Measurements from ENCODE around the gene TBCC. TPM values are rescaled to one million over a fixed set of nuclear protein-coding genes. Genes with fewer than 3 reads are reported as not detected.

Gene TBCC, protein sequence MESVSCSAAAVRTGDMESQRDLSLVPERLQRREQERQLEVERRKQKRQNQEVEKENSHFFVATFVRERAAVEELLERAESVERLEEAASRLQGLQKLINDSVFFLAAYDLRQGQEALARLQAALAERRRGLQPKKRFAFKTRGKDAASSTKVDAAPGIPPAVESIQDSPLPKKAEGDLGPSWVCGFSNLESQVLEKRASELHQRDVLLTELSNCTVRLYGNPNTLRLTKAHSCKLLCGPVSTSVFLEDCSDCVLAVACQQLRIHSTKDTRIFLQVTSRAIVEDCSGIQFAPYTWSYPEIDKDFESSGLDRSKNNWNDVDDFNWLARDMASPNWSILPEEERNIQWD
- total RNA-seq (10 to 100 TPM; 17.0 to 26.9 (median 18.9) TPM), polyA plus RNA-seq (10 to 100 TPM; 13.1 to 41.3 (median 29.8) TPM)
- long read RNA-seq, donor 1, transcript TBCC-201 (1 exons, 1,616 nt): major isoform, 14 of 14 reads
- long read RNA-seq, donor 1, partial matches to known transcripts: 0 of 14 reads
- long read RNA-seq, donor 1, other reads (novel, unspliced or antisense): 0 of 14 reads
- long read RNA-seq, donor 2, transcript TBCC-201 (1 exons, 1,616 nt): major isoform, 43 of 43 reads
- long read RNA-seq, donor 2, partial matches to known transcripts: 0 of 43 reads
- long read RNA-seq, donor 2, other reads (novel, unspliced or antisense): 0 of 43 reads

DNA sequence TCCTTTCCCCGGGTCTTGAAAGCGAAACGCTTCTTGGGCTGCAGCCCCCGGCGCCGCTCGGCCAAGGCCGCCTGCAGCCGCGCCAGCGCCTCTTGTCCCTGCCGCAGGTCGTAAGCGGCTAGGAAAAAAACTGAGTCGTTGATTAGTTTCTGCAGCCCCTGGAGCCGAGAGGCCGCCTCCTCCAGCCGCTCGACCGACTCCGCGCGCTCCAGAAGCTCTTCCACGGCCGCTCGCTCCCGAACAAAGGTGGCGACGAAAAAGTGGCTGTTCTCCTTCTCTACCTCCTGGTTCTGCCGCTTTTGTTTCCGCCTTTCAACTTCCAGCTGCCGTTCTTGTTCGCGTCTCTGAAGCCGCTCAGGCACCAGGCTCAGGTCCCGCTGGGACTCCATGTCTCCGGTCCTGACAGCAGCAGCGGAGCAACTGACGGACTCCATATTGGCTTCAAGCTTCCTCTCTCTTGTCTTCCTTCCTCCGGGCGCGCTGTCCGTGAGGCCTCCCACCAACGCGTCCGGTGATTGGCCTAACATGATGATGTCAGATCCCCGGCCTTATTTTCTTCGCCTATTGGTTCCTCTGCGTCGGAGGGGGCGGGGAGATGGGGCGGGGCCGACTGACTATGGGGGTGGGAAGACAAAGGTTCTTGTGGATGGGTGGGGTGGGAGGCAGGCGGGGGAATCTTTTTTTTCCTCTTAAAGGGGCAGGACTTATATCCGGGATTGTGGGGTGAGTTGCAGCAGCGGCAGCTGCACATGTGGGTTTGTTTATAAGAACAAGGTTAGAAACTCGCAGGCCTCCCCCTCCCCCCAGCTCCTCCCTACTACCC is at the start of gene TBCC:
Gene TBCC, minus strand, starts transcription at position 464 of the 823 bp plus-strand sequence. Its CDS starts 30 bp downstream, at position 434.
- H3K36me3 ChIP-seq (ENCODE audit: insufficient read depth in 1 of 2, low read depth in 1 of 2): no peaks in the 10 kb centered on the region
- DNase-seq: peak; percentile 95 to 97
- H3K27me3 ChIP-seq (ENCODE audit: insufficient read depth in 3 of 3, low read length in 2 of 3): no peaks in the 10 kb centered on the region
- peak within 1 kb of the TSS; percentile 97 for H3K4me3 ChIP-seq
- TF ChIP-seq, protein P1, sequence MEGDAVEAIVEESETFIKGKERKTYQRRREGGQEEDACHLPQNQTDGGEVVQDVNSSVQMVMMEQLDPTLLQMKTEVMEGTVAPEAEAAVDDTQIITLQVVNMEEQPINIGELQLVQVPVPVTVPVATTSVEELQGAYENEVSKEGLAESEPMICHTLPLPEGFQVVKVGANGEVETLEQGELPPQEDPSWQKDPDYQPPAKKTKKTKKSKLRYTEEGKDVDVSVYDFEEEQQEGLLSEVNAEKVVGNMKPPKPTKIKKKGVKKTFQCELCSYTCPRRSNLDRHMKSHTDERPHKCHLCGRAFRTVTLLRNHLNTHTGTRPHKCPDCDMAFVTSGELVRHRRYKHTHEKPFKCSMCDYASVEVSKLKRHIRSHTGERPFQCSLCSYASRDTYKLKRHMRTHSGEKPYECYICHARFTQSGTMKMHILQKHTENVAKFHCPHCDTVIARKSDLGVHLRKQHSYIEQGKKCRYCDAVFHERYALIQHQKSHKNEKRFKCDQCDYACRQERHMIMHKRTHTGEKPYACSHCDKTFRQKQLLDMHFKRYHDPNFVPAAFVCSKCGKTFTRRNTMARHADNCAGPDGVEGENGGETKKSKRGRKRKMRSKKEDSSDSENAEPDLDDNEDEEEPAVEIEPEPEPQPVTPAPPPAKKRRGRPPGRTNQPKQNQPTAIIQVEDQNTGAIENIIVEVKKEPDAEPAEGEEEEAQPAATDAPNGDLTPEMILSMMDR (IDR thresholded peaks at IDR 0.05): no peak
- H3K27ac ChIP-seq: peak within 1 kb of the TSS; percentile 99
- peaks cover 33% of the 10 kb centered on the region for H3K4me1 ChIP-seq
- intact Hi-C loops (cut with DNase I): loop anchor here (1.0 to 2.0 kb wide), 3 partner anchors 36 to 133 kb away; partner anchors contain the start of genes BICRAL (in 2 of the 2) and RPL7L1 (in 1 of the 2)
- peak; percentile 86 to 91 (median 87) for ATAC-seq
- no peaks in the 10 kb centered on the region for H3K9me3 ChIP-seq
- 0 to 1% (median 0%) methylated on average over 56 to 57 of the region's 57 CpGs for WGBS, 3 donors

DNA sequence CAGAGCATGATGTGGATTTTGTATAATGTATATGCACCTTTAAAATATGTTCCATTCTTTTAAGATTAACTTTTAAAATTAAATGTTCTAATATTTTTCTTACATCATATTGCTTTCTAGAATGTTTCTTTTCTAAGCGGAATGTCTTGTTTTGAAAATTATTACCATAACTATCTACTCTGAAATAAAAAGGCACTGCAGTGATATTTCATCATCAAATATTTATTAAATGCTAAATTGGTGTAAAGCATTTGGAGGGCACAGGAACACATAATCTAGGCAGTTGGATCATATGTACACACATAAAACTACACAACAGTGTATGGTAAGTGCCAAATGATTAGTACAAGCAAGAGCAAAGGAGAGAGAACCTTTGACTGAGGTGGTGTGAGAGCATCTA is 49.7 kb upstream of the TBCC start:
- DNase-seq (no peak), ATAC-seq (no peak)
- H3K27ac ChIP-seq: no peak overlapping the region
- no peaks in the 10 kb centered on the region for H3K9me3 ChIP-seq
- H3K4me1 ChIP-seq: peaks cover 33% of the 10 kb centered on the region
- no peak overlapping the region for H3K4me3 ChIP-seq
- no peaks in the 10 kb centered on the region for H3K36me3 ChIP-seq (ENCODE audit: insufficient read depth in 1 of 2, low read depth in 1 of 2)
- intact Hi-C loops (cut with DNase I): no loop called here
- TF ChIP-seq, protein P1 (IDR thresholded peaks at IDR 0.05): no peak
- 99 to 100% (median 100%) methylated on average over 1 of the region's 1 CpG for WGBS, 3 donors
- H3K27me3 ChIP-seq (ENCODE audit: insufficient read depth in 3 of 3, low read length in 2 of 3): no peaks in the 10 kb centered on the region

DNA sequence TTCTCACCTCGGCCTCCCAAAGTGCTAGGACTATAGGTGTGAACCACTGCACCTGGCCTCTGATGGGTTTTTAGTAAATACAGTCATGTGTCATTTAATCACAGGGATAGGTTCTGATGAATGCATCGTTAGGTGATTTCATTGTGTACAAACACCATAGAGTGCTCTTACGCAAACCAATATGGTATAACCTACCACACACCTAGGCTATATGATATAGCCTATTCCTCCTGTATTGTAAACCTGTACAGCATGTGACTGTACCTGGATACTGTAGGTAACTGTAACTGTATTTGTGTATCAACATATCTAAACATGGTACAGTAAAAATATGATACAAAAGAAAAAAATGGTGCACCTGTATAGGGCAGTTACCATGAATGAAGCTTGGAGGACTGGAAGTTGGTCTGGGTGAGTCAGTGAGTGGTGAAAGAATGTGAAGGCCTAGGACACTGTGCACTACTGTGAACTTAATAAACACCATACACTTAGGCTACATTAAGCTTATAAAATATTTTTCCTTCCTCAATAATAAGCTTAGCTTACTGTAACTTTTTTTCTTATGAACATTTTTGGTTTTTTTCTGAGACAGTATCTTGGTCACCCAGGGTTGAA is 45.9 kb upstream of the TBCC start:
- peaks cover 47% of the 10 kb centered on the region for H3K4me1 ChIP-seq
- no peaks in the 10 kb centered on the region for H3K27me3 ChIP-seq (ENCODE audit: insufficient read depth in 3 of 3, low read length in 2 of 3)
- no peaks in the 10 kb centered on the region for H3K36me3 ChIP-seq (ENCODE audit: insufficient read depth in 1 of 2, low read depth in 1 of 2)
- intact Hi-C loops (cut with DNase I): no loop called here
- TF ChIP-seq, protein P1 (IDR thresholded peaks at IDR 0.05): no peak
- ATAC-seq: peak; percentile 42 to 76 (median 71)
- H3K9me3 ChIP-seq: no peaks in the 10 kb centered on the region
- H3K4me3 ChIP-seq: no peak overlapping the region
- DNase-seq: no peak
- H3K27ac ChIP-seq: peak overlapping the region; percentile 100
- 67 to 89% (median 74%) methylated on average over 3 of the region's 3 CpGs for WGBS, 3 donors

DNA sequence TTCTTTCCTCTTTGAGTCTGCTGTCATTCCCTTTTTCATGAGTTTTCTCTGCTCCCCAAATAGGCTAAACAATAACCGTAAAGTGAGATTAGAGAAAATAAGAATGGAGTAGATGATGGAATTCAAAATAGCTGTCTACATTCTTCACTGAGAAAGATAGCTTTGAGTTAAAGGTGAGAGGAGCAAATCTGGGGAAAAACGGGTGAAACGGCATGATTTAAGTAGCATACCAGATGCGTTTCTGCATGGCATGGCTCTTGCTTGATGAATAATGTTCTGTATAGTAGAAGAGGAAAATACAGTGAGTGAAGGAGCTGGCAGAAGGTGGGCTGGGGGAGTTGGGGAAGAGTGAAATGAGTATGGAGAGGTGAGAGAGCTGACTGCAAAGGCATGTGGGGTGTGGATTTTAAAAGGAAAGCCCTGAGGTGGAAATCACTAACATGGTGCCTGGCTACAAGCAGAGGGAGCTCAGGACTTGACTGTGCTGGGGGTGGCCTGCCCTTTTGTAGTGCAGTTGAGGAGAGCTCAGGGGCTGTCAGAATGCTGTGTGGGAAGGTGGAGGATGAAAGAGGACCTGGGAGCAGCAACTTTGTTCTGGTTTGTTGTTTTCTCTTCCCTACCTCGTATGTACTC is 44.8 kb upstream of the TBCC start:
- peak in 2 of 4 donors; percentile 18 to 28 for ATAC-seq
- no peak for DNase-seq
- no peaks in the 10 kb centered on the region for H3K27me3 ChIP-seq (ENCODE audit: insufficient read depth in 3 of 3, low read length in 2 of 3)
- H3K4me1 ChIP-seq: peaks cover 57% of the 10 kb centered on the region
- peak overlapping the region; percentile 100 for H3K27ac ChIP-seq
- no peaks in the 10 kb centered on the region for H3K9me3 ChIP-seq
- H3K4me3 ChIP-seq: no peak overlapping the region
- WGBS, 3 donors: 33 to 56% (median 38%) methylated on average over 5 of the region's 5 CpGs
- no peaks in the 10 kb centered on the region for H3K36me3 ChIP-seq (ENCODE audit: insufficient read depth in 1 of 2, low read depth in 1 of 2)
- TF ChIP-seq, protein P1 (IDR thresholded peaks at IDR 0.05): no peak
- intact Hi-C loops (cut with DNase I): no loop called here
